ENCODE measurements around the gene BACH2. TPM values are rescaled to one million over a fixed set of nuclear protein-coding genes. Genes with fewer than 3 reads are reported as not detected.
A peak's percentile ranks its signal among the peaks of the same experiment; 100 is the strongest.

Gene BACH2
- polyA plus RNA-seq, 1 of the 3 experiments (the other 2 are of a cell fraction), result 0.46 TPM

DNA sequence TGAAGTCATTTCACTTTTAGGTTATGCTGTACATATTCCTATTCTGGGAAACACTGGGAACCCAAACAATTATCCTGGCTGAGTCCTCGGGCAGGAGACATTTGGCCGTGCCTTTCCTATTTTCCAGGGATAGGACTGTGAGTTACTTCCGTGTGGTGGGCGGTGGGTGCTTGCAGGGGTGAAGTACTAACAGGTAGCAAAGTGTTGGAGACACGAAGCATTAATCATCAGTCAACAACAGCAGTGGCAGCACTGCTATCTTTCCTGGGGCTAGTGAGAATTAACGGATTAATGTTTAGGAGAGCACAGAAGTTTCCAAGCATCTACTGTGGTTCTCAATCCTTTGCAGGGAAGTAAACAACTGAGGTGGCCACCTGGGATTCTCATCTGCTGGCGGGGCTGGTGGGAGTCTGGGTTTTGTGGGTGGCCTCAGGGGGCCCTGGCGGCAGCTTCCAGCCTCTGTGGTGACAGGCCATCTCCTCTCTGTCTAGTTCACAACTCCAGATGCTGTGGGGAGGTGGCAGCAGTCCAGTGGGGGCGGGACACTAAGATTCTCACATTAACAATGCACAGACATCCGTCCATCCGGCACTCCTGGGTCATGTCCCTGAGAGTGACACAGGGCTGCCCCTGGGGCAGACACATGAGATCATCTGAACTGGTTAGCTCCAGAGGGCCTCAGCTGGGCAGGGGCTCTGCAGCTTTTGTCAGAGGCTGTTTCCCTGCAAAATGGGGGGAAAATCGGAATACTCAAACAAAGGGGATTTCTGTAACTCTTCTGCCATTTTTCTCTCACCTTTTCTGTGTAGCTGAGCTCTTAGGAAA lies 311.5 kb downstream of the BACH2 start (continued):
- TF ChIP-seq SMC3 (IDR thresholded peaks at IDR 0.05; ENCODE audit: low read depth, low read length) (no peak), POLR2AphosphoS5 (IDR thresholded peaks at IDR 0.05; ENCODE audit: low read depth, low read length) (0 out of 2 replicates have a peak, but pooled peaks have one; percentile 64), FOSL2 (IDR thresholded peaks at IDR 0.05; ENCODE audit: borderline replicate concordance, low read depth) (no peak), RAD21 (IDR thresholded peaks at IDR 0.05; ENCODE audit: low read length) (peak; percentile 25; the same call in 1 of the 2 replicates), MXI1 (IDR thresholded peaks at IDR 0.05; ENCODE audit: low read depth, low read length) (peak; percentile 32; the same call in 1 of the 2 replicates), GABPA (IDR thresholded peaks at IDR 0.05; ENCODE audit: low read depth) (no peak), NFIC (IDR thresholded peaks at IDR 0.05; ENCODE audit: borderline replicate concordance) (peak; percentile 53), EP300 (IDR thresholded peaks at IDR 0.05; ENCODE audit: borderline replicate concordance in 1 of 2, low read depth in 1 of 2, low read length in 1 of 2) (peak; percentile 37 to 99; a peak in 3 of 4 replicates), RXRA (IDR thresholded peaks at IDR 0.05; ENCODE audit: borderline replicate concordance, low read depth) (peak; percentile 79), SIN3A (IDR thresholded peaks at IDR 0.05; ENCODE audit: borderline replicate concordance, low read depth, low read length) (no peak)
- TF ChIP-seq, protein P1, sequence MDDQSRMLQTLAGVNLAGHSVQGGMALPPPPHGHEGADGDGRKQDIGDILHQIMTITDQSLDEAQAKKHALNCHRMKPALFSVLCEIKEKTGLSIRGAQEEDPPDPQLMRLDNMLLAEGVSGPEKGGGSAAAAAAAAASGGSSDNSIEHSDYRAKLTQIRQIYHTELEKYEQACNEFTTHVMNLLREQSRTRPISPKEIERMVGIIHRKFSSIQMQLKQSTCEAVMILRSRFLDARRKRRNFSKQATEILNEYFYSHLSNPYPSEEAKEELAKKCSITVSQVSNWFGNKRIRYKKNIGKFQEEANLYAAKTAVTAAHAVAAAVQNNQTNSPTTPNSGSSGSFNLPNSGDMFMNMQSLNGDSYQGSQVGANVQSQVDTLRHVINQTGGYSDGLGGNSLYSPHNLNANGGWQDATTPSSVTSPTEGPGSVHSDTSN (IDR thresholded peaks at IDR 0.05), result peak; percentile 69
- TF ChIP-seq, protein P2, sequence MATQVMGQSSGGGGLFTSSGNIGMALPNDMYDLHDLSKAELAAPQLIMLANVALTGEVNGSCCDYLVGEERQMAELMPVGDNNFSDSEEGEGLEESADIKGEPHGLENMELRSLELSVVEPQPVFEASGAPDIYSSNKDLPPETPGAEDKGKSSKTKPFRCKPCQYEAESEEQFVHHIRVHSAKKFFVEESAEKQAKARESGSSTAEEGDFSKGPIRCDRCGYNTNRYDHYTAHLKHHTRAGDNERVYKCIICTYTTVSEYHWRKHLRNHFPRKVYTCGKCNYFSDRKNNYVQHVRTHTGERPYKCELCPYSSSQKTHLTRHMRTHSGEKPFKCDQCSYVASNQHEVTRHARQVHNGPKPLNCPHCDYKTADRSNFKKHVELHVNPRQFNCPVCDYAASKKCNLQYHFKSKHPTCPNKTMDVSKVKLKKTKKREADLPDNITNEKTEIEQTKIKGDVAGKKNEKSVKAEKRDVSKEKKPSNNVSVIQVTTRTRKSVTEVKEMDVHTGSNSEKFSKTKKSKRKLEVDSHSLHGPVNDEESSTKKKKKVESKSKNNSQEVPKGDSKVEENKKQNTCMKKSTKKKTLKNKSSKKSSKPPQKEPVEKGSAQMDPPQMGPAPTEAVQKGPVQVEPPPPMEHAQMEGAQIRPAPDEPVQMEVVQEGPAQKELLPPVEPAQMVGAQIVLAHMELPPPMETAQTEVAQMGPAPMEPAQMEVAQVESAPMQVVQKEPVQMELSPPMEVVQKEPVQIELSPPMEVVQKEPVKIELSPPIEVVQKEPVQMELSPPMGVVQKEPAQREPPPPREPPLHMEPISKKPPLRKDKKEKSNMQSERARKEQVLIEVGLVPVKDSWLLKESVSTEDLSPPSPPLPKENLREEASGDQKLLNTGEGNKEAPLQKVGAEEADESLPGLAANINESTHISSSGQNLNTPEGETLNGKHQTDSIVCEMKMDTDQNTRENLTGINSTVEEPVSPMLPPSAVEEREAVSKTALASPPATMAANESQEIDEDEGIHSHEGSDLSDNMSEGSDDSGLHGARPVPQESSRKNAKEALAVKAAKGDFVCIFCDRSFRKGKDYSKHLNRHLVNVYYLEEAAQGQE (IDR thresholded peaks at IDR 0.05; ENCODE audit: low read depth, low read length), result peak; percentile 22; the same call in 1 of the 2 replicates
- TF ChIP-seq, protein P3, sequence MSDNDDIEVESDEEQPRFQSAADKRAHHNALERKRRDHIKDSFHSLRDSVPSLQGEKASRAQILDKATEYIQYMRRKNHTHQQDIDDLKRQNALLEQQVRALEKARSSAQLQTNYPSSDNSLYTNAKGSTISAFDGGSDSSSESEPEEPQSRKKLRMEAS (IDR thresholded peaks at IDR 0.05; ENCODE audit: low read depth), result no peak

DNA sequence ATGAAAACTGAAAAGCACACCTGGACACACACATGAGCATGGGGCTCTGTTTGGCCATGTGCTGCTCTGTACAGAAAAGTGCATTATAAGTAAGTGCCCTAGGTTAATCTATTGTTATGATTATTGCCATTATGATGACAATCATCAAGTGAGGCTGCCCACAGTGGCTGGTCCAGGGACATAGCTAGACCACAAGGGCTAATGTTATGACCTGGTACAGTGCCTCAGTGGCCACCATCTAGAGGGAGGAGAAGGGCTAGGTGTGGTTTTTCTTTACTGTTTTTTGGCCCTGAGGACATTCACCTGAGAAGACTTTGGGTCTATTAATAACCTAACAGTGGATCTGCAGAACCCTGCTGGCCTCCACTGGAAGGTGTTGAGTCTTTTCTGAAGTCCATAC lies 316.3 kb downstream of the BACH2 start:
- H3K4me1 ChIP-seq (ENCODE audit: control insufficient read depth in 1 of 2, insufficient read depth in 2 of 2, low read depth in 1 of 2, low read length in 1 of 2), result peaks cover 27 to 45% of the 10 kb centered on the region in 2 experiments
- no peaks in the 10 kb centered on the region for H4K20me1 ChIP-seq (ENCODE audit: insufficient read depth)
- no peak overlapping the region for H3K4me2 ChIP-seq
- DNase-seq, result no peak
- POLR2A ChIA-PET, result interaction anchor here (0.6 kb wide), 1 partner anchor 215 kb away, joined by 3 read pairs; no protein-coding TSS in a partner anchor
- H3K36me3 ChIP-seq (replicated peaks in 1 of 2; ENCODE audit: control insufficient read depth in 1 of 2, insufficient read depth in 2 of 2, low read length in 1 of 2), result no peaks in the 10 kb centered on the region
- no peaks in the 10 kb centered on the region for H3K9me3 ChIP-seq
- H3K9me2 ChIP-seq, result no peaks in the 10 kb centered on the region
- no peaks in the 10 kb centered on the region for H3K79me2 ChIP-seq (ENCODE audit: insufficient read depth)
- no peak overlapping the region for H2AFZ ChIP-seq (ENCODE audit: low read depth)
- TF ChIP-seq RXRA (IDR thresholded peaks at IDR 0.05; ENCODE audit: borderline replicate concordance, low read depth) (no peak), MXI1 (IDR thresholded peaks at IDR 0.05; ENCODE audit: low read depth, low read length) (no peak), SIN3A (IDR thresholded peaks at IDR 0.05; ENCODE audit: borderline replicate concordance, low read depth, low read length) (no peak), NFIC (IDR thresholded peaks at IDR 0.05; ENCODE audit: borderline replicate concordance) (no peak), EP300 (IDR thresholded peaks at IDR 0.05; ENCODE audit: borderline replicate concordance in 1 of 2, low read depth in 1 of 2, low read length in 1 of 2) (no peak), TAF1 (IDR thresholded peaks at IDR 0.05; ENCODE audit: borderline replicate concordance, low read depth, low read length) (no peak), ELF1 (IDR thresholded peaks at IDR 0.05) (no peak), YY1 (IDR thresholded peaks at IDR 0.05; ENCODE audit: low read depth) (no peak), RAD21 (IDR thresholded peaks at IDR 0.05; ENCODE audit: low read length) (no peak)
- TF ChIP-seq, protein P4, sequence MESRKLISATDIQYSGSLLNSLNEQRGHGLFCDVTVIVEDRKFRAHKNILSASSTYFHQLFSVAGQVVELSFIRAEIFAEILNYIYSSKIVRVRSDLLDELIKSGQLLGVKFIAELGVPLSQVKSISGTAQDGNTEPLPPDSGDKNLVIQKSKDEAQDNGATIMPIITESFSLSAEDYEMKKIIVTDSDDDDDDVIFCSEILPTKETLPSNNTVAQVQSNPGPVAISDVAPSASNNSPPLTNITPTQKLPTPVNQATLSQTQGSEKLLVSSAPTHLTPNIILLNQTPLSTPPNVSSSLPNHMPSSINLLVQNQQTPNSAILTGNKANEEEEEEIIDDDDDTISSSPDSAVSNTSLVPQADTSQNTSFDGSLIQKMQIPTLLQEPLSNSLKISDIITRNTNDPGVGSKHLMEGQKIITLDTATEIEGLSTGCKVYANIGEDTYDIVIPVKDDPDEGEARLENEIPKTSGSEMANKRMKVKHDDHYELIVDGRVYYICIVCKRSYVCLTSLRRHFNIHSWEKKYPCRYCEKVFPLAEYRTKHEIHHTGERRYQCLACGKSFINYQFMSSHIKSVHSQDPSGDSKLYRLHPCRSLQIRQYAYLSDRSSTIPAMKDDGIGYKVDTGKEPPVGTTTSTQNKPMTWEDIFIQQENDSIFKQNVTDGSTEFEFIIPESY (IDR thresholded peaks at IDR 0.05; ENCODE audit: borderline replicate concordance, low read depth), result no peak
- TF ChIP-seq, protein P1 (IDR thresholded peaks at IDR 0.05), result no peak
- TF ChIP-seq, protein P5, sequence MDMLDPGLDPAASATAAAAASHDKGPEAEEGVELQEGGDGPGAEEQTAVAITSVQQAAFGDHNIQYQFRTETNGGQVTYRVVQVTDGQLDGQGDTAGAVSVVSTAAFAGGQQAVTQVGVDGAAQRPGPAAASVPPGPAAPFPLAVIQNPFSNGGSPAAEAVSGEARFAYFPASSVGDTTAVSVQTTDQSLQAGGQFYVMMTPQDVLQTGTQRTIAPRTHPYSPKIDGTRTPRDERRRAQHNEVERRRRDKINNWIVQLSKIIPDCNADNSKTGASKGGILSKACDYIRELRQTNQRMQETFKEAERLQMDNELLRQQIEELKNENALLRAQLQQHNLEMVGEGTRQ (IDR thresholded peaks at IDR 0.05; ENCODE audit: borderline replicate concordance, low read depth, low read length), result no peak
- peaks cover 5% of the 10 kb centered on the region for H3F3A ChIP-seq (replicated peaks; ENCODE audit: insufficient read depth)
- CTCF ChIA-PET, result no interaction called here
- peak overlapping the region in 1 of 2 experiments; percentile 4; a peak in 1 of 4 replicates for H3K27ac ChIP-seq (ENCODE audit: low read depth in 2 of 2, low read length in 1 of 2)
- H3K4me3 ChIP-seq (ENCODE audit: low read depth in 2 of 2, low read length in 1 of 2), result no peak overlapping the region
- no peak overlapping the region for H3K9ac ChIP-seq
- no peaks in the 10 kb centered on the region for H3K27me3 ChIP-seq (ENCODE audit: insufficient read depth)

Data from SK-N-SH (cell line).